Forelimb muscle (tissue), 1 donor: ENCODE data around the gene VAMP2. TPM values are rescaled to one million over a fixed set of nuclear protein-coding genes. Genes with fewer than 3 reads are reported as not detected.
A peak's percentile ranks its signal among the peaks of the same experiment; 100 is the strongest.

Experiments
- DNase-seq: peaks from one replicate; pipeline ENCODE4 v3.0.0-alpha.2; 2013; ENCODE audit warnings: low read depth
- polyA plus RNA-seq: library from polyadenylated mRNA; unstranded; fragments of 120-200 nt; gene quantifications from one replicate; pipeline ENCODE4 v1.2.1, GENCODE V29; 2013; ENCODE audit not compliant: insufficient read length

VAMP2 gene
- polyA plus RNA-seq, 1 donor = 61.9 TPM

GRCh38 chr17:8155231-8155995 lies 7.3 kb downstream of the VAMP2 start:
- DNase-seq = no peak

DNA sequence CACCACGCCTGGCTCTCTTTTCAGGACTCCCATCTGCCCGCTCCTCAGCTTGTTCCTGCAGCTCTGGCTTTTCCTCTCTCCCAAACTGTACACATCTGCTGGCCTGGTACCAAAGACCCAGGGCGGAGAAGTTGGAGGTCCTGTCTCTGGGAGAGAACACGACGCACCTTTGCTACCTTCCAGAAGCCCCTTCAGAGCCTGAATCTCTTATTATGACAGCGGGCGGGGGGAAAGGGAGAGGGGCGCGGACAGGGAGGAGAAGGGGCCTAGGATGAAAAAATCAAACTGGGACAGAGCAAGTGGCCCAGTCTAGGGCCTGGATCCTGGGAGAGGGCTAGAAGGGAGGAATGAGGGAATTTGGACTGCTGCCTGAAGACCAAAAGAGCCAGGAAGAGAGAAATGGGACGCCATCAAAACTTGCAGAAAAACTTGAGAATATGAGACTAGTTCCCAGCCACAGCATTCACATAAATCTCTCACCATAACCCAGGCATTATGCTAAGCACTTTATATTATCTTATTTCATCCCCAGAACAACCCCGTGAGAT lies 8.1 kb downstream of the VAMP2 start:
- no peak for DNase-seq

DNA sequence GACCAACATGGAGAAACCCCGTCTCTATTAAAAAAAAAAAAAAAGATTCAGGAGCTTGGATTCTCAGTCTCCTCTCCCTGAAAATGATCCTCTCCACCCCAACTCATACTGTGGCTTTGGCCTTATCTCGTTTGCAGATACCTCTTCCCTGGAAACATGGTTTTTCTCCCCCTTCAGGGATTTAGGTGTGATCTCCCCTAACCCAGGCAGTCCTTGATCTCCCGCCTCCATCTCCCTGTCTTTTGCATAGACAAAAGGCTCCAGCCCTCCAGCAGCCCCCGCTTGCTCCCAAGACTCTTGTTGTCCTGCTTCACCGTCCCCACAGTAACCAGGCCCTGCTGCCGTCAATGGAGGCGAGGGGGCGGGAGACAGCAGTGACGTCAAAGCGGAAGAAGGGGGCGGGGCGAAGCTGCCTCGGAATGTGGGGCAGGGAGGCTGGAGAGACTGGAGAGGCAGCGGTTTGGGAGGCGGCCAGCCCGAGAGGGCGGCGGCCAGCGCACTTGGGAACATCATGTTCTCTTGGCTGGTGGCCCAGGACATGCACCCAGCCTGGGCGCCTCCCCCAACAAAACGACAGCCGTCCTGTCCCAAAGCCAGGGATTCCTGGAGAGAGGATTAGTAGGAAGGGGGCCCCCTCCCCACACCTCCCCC lies 8.7 kb downstream of the VAMP2 start:
- DNase-seq = peak; percentile 97

- DNase-seq = peak; percentile 89
Measured at GRCh38 chr17:8153525-8153956, 9.2 kb downstream of the VAMP2 start.

DNA sequence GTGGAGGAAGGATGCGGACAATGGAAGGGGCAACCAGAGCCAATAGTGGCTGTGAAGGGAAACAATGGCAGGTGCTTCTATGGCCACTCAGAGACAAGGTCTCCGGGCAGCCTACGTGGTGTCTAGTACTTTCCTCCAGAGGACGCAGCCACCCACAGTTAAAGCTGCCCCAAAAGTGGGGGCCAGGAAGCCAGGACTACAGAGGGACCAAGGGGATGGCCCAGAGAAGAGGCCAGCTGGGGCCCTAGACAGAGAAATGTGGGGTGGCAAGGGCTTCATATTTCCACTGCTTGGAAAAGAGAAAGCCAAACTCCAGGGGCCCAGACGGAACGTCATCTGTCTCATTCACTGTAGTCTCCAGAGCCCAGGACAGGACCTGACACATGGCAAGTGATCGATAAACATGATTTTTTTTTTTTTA lies 9.7 kb downstream of the VAMP2 start:
- DNase-seq = no peak

- no peak for DNase-seq
Measured at GRCh38 chr17:8152112-8152775, 10.5 kb downstream of the VAMP2 start, which contains the start of gene PER1. PER1 (minus strand) TSS chr17:8152404; CDS start chr17:8150706, 1,698 bp downstream.

- no peak for DNase-seq
Measured at GRCh38 chr17:8151641-8152111, 11.1 kb downstream of the VAMP2 start.

GRCh38 chr17:8151120-8151640 lies 11.6 kb downstream of the VAMP2 start:
- DNase-seq = no peak

DNA sequence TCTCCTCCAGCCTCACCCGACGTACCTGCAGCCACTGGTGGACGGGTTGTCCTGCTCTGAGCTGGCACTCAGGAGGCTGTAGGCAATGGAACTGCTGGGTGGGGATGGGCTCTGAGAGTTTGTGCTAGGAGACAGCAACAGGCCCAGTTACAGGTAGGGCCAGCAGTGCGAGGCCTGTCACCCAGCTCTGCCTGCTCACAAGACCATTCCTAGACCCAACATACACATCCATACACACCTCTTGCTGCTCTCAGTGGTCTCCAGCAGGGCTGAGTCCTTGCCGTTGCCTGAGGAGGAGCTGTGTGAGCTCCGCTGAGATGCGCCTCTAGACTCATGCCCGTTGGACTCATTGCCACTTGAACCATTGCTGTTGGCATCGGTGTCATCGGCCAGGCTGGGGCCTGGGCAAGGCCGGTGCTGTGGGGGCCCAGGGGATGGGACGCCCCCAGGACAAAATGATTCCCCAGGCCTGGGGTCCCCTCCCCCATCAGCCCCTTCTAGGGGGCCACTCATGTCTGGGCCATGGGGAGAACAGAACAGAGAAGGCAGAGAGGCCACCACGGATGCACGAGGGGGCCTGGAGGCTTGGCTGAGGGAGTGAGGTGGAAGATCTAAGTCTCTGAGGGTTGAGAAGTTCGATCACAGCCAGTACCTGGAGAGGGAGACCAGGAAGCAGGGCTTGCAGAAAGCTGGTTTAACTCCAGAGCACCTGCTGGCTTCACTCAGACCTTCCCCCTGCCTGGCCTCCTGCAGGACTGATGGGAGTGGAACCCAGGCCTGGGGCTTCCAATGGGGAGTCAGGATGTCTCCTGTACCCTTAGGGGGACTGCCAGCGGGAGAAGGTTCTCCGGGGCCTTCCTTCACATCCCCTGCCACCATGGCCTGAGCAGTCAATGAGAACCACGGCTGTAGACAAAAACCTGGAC lies 12.3 kb downstream of the VAMP2 start:
- no peak for DNase-seq

- DNase-seq = no peak
Measured at GRCh38 chr17:8149419-8150193, 13.1 kb downstream of the VAMP2 start.

DNA sequence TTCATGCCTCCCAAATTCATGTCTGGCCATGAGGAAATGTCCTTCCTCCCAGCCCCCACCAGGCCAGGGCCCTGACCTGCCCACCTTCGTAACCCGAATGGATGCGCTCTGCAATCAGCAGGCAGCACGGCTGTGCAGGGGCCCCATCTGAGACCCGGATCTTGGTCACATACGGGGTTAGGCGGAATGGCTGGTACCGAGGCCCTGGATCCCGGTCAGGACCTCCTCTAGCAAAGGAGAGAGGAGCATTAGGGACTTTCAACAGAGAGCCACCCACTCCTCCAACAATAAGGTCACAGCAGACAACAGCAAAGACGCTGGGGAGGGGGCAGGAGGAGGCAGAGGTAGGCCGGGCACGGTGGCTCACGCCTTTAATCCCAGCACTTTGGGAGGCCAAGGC lies 14.2 kb downstream of the VAMP2 start:
- DNase-seq = no peak

DNA sequence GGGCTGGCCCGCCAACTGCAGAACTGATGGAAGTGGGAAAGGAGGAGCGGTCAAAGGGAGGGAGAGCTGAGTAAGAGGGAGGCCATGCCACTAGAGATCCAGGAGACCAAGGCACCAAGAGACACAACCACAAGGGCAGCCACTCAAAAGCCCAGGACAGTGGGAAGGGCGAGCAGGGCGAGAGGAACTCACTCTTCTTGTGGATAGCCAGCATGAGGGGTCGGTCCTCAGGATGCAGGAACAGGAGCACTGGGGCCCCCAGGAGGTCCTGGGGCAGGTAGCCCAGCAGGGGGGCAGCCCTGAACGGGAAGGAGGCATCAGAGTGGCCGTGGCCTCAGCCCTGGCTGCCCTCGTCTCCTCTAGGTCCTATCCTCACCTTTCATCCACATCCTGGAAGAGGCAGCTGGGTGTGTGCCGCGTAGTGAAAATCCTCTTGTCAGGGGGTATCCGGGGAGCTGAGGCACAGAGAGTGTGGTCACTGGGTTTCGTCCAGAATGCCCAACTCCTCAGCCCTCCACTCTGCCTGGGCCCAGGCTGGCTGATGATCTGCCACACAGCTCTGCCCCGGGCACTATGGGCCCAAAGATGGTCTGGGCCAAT lies 14.8 kb downstream of the VAMP2 start:
- no peak for DNase-seq

DNA sequence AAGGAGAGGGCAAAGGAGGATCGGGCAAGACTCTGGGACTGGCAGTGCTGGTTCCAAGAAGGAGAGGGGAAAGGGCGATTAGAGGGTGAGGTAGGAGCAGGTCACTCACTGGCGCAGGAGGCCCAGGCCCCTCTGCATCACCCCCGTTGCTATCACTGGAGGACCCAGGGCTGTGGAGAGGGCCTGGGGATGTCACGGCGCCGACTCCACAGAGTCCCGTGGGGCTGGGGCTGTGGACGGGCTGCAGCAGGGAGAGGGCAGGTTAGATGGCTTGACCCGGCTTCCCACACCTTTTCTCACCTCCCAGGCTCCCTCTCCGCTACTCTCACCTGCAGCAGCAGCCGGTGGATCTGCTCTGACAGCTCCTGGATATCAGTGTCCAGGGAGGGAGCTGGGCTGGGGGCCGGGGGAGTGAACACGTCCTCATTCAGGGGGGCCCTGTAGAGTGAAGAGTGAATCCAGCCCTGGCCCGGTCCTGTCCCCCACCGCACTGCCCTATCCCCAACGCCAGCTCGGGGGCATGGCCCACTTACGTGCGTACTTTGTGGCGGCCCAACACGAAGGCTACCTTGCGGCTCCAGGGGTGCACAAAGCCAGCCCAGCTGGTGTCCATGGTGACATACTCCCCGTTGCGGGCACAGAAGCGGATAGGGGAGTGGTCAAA lies 15.5 kb downstream of the VAMP2 start:
- no peak for DNase-seq

- DNase-seq = no peak
Measured at GRCh38 chr17:8146381-8147140, 16.2 kb downstream of the VAMP2 start.

DNA sequence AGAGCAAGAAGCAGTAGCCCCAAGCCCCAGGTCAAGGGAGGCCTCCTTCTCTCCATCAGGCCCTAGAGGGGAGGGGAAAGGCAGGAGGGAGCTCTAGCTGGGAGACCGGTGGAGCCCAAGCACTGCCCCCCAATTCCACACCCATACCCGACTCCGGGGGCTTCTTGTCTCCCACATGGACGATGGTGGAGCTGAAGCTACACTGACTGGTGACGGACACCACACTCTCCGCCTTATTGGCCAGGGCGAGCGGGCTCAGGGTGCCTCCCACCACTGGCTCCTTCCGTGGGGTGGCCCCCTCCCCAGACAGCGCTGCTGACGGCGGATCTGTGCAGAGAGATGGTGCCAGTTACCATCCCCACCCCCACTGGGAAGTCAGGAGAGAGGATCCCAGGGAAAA lies 16.9 kb downstream of the VAMP2 start:
- no peak for DNase-seq

GRCh38 chr17:8144401-8145231 lies 18.1 kb downstream of the VAMP2 start:
- DNase-seq = no peak
